ENCODE measurements around the gene BICRA.

- TF ChIP-seq CTCF (IDR thresholded peaks at IDR 0.05) (no peak), POLR2A (IDR thresholded peaks at IDR 0.05) (no peak)
Measured at GRCh38 chr19:47716270-47716937, 107.5 kb downstream of the BICRA start.
